HCT116 (cell line): ENCODE results near the gene ING1. TPM values are rescaled to one million over a fixed set of nuclear protein-coding genes. Genes with fewer than 3 reads are reported as not detected.

Experiments used
- ATAC-seq: fragments of 200-7000 bp; cut with Tn5 transposase; 2 replicates; pipeline ENCODE4 v1.9.1; 2020; ENCODE audit warnings: mild to moderate bottlenecking, moderate library complexity
- BruUV-seq: library from RNA; stranded (reverse); fragments of 400-500 nt; replicated peaks from 2 replicates; lab custom pipeline; 2021; lab: Mats Ljungman, UMichigan
- CTCF ChIA-PET: fragments of 300-600 bp; sonication (Branson Sonifier 250); formaldehyde crosslinking; loops from one replicate; lab custom pipeline; 2021; ENCODE audit warnings: antibody characterized with exemption; lab: Charles Lee
- POLR2A ChIA-PET: fragments of 300-600, 350-600 bp; sonication (Branson Sonifier 250); formaldehyde crosslinking; loops from one replicate; lab custom pipeline; 2021; ENCODE audit warnings: antibody characterized with exemption; lab: Charles Lee
- RAD21 ChIA-PET, 2 experiments: fragments of 300-600 bp; sonication (Branson Sonifier 250); formaldehyde crosslinking; loops; one replicate each; lab custom pipeline; 2023; ENCODE audit warnings: low total read pairs in 2 of 2; ENCODE audit not compliant: uncharacterized antibody in 2 of 2, unreplicated experiment in 2 of 2, low non-redundant PET in 1 of 2; lab: Charles Lee
- DNase-seq: peaks from one replicate; pipeline ENCODE4 v3.0.0-alpha.2; 2010; ENCODE audit warnings: low read depth, low spot score
- H2AFZ ChIP-seq: fragments of 200-600 bp; shearing (Covaris generic), sonication (generic); 2 replicates; pipeline ENCODE4 v1.6.1; 2017; ENCODE audit warnings: low read depth, mixed run types, mixed read lengths, antibody characterized with exemption, low read length; ENCODE audit not compliant: poor library complexity, severe bottlenecking
- H3K27ac ChIP-seq: 2 replicates; pipeline ENCODE4 v1.5.1; 2012; ENCODE audit warnings: low read depth, low read length
- H3K27me3 ChIP-seq: fragments of 200-600 bp; sonication (generic); 2 replicates; pipeline ENCODE4 v1.6.1; 2016; ENCODE audit warnings: mixed run types, low read length, mixed read lengths; ENCODE audit not compliant: insufficient read depth
- H3K36me3 ChIP-seq, 2 experiments: fragments of 200-500 bp in 1 of 2; fragments of 200-600 bp in 1 of 2; sonication (Bioruptor generic) in 1 of 2; sonication (generic) in 1 of 2; 2 replicates each; pipeline versions ENCODE4 v1.5.1 to v1.6.1; 2014 to 2016; ENCODE audit warnings: low read length in 2 of 2, inconsistent platforms in 1 of 2, mixed read lengths in 1 of 2, mixed run types in 1 of 2; ENCODE audit not compliant: insufficient read depth in 2 of 2, control insufficient read depth in 1 of 2
- H3K4me1 ChIP-seq, 2 experiments: fragments of 200-600 bp in 1 of 2; sonication (generic) in 1 of 2; 2 replicates each; pipeline versions ENCODE4 v1.5.1 to v1.6.1; 2012 to 2017; ENCODE audit warnings: low read length in 2 of 2, inconsistent platforms in 1 of 2, mild to moderate bottlenecking in 1 of 2, mixed read lengths in 1 of 2, mixed run types in 1 of 2, moderate library complexity in 1 of 2; ENCODE audit not compliant: insufficient read depth in 2 of 2, control insufficient read depth in 1 of 2
- H3K4me2 ChIP-seq: fragments of 200-600 bp; sonication (generic); 2 replicates; pipeline ENCODE4 v1.6.1; 2017; ENCODE audit warnings: mixed run types, low read length, mixed read lengths
- H3K4me3 ChIP-seq, 2 experiments: fragments of 200-600 bp in 1 of 2; sonication (generic) in 1 of 2; replicated peaks in 1 of 2; 2 replicates each; pipeline ENCODE4 v1.5.1; 2011 to 2016; ENCODE audit warnings: low read length in 2 of 2, control low read depth in 1 of 2, low read depth in 1 of 2, mild to moderate bottlenecking in 1 of 2, mixed read lengths in 1 of 2, mixed run types in 1 of 2
- H3K79me2 ChIP-seq: fragments of 200-600 bp; sonication (generic); 2 replicates; pipeline ENCODE4 v1.6.1; 2017; ENCODE audit warnings: mild to moderate bottlenecking, mixed run types, low read length, moderate library complexity, mixed read lengths; ENCODE audit not compliant: insufficient read depth
- H3K9ac ChIP-seq: fragments of 200-600 bp; sonication (generic); 2 replicates; pipeline ENCODE4 v1.6.1; 2016; ENCODE audit warnings: low read length, mixed read lengths
- H3K9me2 ChIP-seq: fragments of 200-600 bp; sonication (generic), shearing (Covaris generic); 2 replicates; pipeline ENCODE4 v1.6.1; 2017; ENCODE audit warnings: mixed run types, mild to moderate bottlenecking, moderate library complexity; ENCODE audit not compliant: insufficient read depth
- H3K9me3 ChIP-seq, 2 experiments: fragments of 200-500 bp in 1 of 2; fragments of 200-600 bp in 1 of 2; sonication (Bioruptor generic) in 1 of 2; sonication (generic) in 1 of 2; 2 replicates each; pipeline ENCODE4 v1.6.1; 2014 to 2017; ENCODE audit warnings: low read length in 2 of 2, mixed read lengths in 2 of 2, inconsistent platforms in 1 of 2, low read depth in 1 of 2, mild to moderate bottlenecking in 1 of 2, mixed run types in 1 of 2, moderate library complexity in 1 of 2; ENCODE audit not compliant: control insufficient read depth in 1 of 2, insufficient read depth in 1 of 2
- H4K20me1 ChIP-seq: fragments of 200-600 bp; sonication (generic), shearing (Covaris generic); 2 replicates; pipeline ENCODE4 v1.6.1; 2017; ENCODE audit warnings: mixed run types, mild to moderate bottlenecking, moderate library complexity; ENCODE audit not compliant: insufficient read depth
- CEBPB ChIP-seq: IDR thresholded peaks from 2 replicates; pipeline ENCODE4 v1.6.1; 2012; ENCODE audit warnings: low read depth
- CTCF ChIP-seq, 3 experiments: fragments of 200-600 bp in 1 of 3; sonication (generic) in 1 of 3; IDR thresholded peaks in 2 of 3; conservative IDR thresholded peaks in 1 of 3; 2 replicates each; pipeline ENCODE4 v1.5.1; 2012 to 2017; ENCODE audit warnings: low read depth in 2 of 3, low read length in 2 of 3, antibody characterized with exemption in 1 of 3, borderline replicate concordance in 1 of 3, control low read depth in 1 of 3, mild to moderate bottlenecking in 1 of 3, mixed read lengths in 1 of 3, mixed run types in 1 of 3, moderate library complexity in 1 of 3; ENCODE audit not compliant: insufficient read depth in 1 of 3
- EGR1 ChIP-seq: IDR thresholded peaks from 2 replicates; pipeline ENCODE4 v1.6.1; 2012; ENCODE audit warnings: low read depth
- ELF1 ChIP-seq: IDR thresholded peaks from 2 replicates; pipeline ENCODE4 v1.6.1; 2012; ENCODE audit warnings: low read depth, borderline replicate concordance
- EZH2 ChIP-seq: fragments of 200-600 bp; sonication (generic); IDR thresholded peaks from 2 replicates; pipeline ENCODE4 v1.6.1; 2017; ENCODE audit warnings: antibody characterized with exemption, mixed run types
- FOSL1 ChIP-seq: IDR thresholded peaks from 2 replicates; pipeline ENCODE4 v1.6.1; 2012; ENCODE audit warnings: low read depth
- JUND ChIP-seq: IDR thresholded peaks from 2 replicates; pipeline ENCODE4 v1.6.1; 2012
- MAX ChIP-seq: IDR thresholded peaks from 2 replicates; pipeline ENCODE4 v1.6.1; 2012
- POLR2A ChIP-seq: IDR thresholded peaks from 2 replicates; pipeline ENCODE4 v1.7.0; 2011; ENCODE audit warnings: borderline replicate concordance; ENCODE audit not compliant: insufficient read depth, insufficient read length; ENCODE audit errors: extremely low read depth
- POLR2AphosphoS5 ChIP-seq: IDR thresholded peaks from 2 replicates; pipeline ENCODE4 v1.6.1; 2011; ENCODE audit warnings: mild to moderate bottlenecking, low read depth, low read length, moderate library complexity
- RAD21 ChIP-seq: IDR thresholded peaks from 2 replicates; pipeline ENCODE4 v1.6.1; 2012; ENCODE audit warnings: low read depth, mild to moderate bottlenecking
- REST ChIP-seq: IDR thresholded peaks from 2 replicates; pipeline ENCODE4 v1.6.1; 2012; ENCODE audit warnings: low read depth
- SP1 ChIP-seq: IDR thresholded peaks from 2 replicates; pipeline ENCODE4 v1.6.1; 2012; ENCODE audit warnings: low read depth
- SRF ChIP-seq: IDR thresholded peaks from 2 replicates; pipeline ENCODE4 v1.6.1; 2012; ENCODE audit warnings: low read depth
- TCF7L2 ChIP-seq: IDR thresholded peaks from 2 replicates; pipeline ENCODE4 v1.7.0; 2011; ENCODE audit warnings: borderline replicate concordance, inconsistent platforms; ENCODE audit not compliant: insufficient read depth, insufficient read length; ENCODE audit errors: extremely low read depth
- YY1 ChIP-seq: IDR thresholded peaks from 2 replicates; pipeline ENCODE4 v1.6.1; 2011; ENCODE audit warnings: low read length, low read depth, moderate library complexity, mild to moderate bottlenecking; ENCODE audit not compliant: insufficient replicate concordance; ENCODE audit errors: extremely low read depth
- ZBTB33 ChIP-seq: IDR thresholded peaks from 2 replicates; pipeline ENCODE4 v1.6.1; 2011; ENCODE audit warnings: mild to moderate bottlenecking, low read length, moderate library complexity; ENCODE audit not compliant: insufficient replicate concordance; ENCODE audit errors: extremely low read depth
- ZFX ChIP-seq: fragments of 450-650 bp; IDR thresholded peaks from 2 replicates; pipeline ENCODE4 v1.6.1; 2017
- ZNF274 ChIP-seq: fragments of 200-500 bp; sonication (Bioruptor generic); IDR thresholded peaks from 2 replicates; pipeline ENCODE4 v1.6.1; 2014; ENCODE audit warnings: mild to moderate bottlenecking, low read depth, low read length, inconsistent platforms
- intact Hi-C: fragments of 100-400 bp; cut with micrococcal nuclease; formaldehyde crosslinking; loops from 2 replicates; pipeline ENCODE4 v1.10.0; 2022
- total RNA-seq: library from RNA; stranded (reverse); gene quantifications from one replicate; pipeline ENCODE4 v1.2.1, GENCODE V29; 2021; ENCODE audit not compliant: unreplicated experiment

The ING1 gene
- total RNA-seq, 1 experiment from 2014 or later, result 27.0 TPM

GRCh38 chr13:110722971-110723370, 9.5 kb downstream of the ING1 start:
- BruUV-seq, result no TSS peak
- Histone ChIP-seq H3K4me2 (no peak overlapping the region), H3K9ac (no peak overlapping the region), H3K9me3 (no peaks in the 10 kb centered on the region), H3K9me2 (no peaks in the 10 kb centered on the region), H3K79me2 (peaks cover 35% of the 10 kb centered on the region), H3K4me1 (no peaks in the 10 kb centered on the region), H3K27ac (no peak overlapping the region), H4K20me1 (peaks cover 4% of the 10 kb centered on the region), H3K36me3 (peaks cover 12 to 15% of the 10 kb centered on the region in 2 experiments; a peak in 3 of 4 replicates), H2AFZ (no peak overlapping the region), H3K4me3 (no peak overlapping the region), H3K27me3 (no peaks in the 10 kb centered on the region)
- ATAC-seq (no peak), DNase-seq (no peak)
- intact Hi-C loops, result no loop called here
- RAD21 ChIA-PET, result no interaction called here
- CTCF ChIA-PET, result no interaction called here
- POLR2A ChIA-PET, result interaction anchor here (2.8 kb wide), 1 partner anchor 11 kb away, joined by 13 read pairs; no protein-coding TSS in a partner anchor
- TF ChIP-seq POLR2A, result no peak
- no peak for TF ChIP-seq EGR1
- TF ChIP-seq YY1, result no peak
- no peak for TF ChIP-seq ZFX
- TF ChIP-seq ZBTB33, result no peak
- TF ChIP-seq ELF1, result no peak
- no peak for TF ChIP-seq POLR2AphosphoS5
- no peak for TF ChIP-seq SP1
- TF ChIP-seq SRF, result no peak
- no peak for TF ChIP-seq CEBPB
- TF ChIP-seq ZNF274, result no peak
- TF ChIP-seq CTCF (IDR thresholded peaks at IDR 0.05 in 2 of 3, conservative IDR thresholded peaks at IDR 0.05 in 1 of 3; ENCODE audit: borderline replicate concordance in 1 of 3, insufficient read depth in 1 of 3, low read depth in 2 of 3, low read length in 2 of 3), result no peak
- no peak for TF ChIP-seq TCF7L2
- TF ChIP-seq FOSL1, result no peak
- TF ChIP-seq REST, result no peak
- TF ChIP-seq EZH2, result no peak
- no peak for TF ChIP-seq JUND
- no peak for TF ChIP-seq MAX
- TF ChIP-seq RAD21, result no peak
